ENCODE measurements around the gene CDH18.
A peak's percentile ranks its signal among the peaks of the same experiment; 100 is the strongest.

CDH18 gene

DNA sequence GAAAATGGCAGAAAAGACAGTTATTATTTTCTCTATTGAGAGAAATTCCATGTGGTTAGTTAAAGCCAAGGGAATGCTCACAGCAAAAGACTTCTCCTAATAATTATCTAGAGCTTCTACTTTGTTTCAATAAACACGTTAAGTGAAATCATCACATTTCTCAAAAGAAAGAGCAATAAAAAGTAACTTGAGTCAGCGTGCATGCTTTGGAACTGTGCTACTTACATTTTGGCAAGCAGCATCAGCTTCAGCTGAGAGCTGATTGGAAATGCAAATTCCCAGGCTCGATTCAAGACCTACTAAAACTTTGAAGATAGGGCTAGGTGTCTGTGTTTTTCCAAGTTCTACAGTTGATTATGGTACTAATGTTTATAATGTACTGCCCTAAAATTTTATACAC, 132.1 kb downstream of the CDH18 start:
- TF ChIP-seq, protein P1, sequence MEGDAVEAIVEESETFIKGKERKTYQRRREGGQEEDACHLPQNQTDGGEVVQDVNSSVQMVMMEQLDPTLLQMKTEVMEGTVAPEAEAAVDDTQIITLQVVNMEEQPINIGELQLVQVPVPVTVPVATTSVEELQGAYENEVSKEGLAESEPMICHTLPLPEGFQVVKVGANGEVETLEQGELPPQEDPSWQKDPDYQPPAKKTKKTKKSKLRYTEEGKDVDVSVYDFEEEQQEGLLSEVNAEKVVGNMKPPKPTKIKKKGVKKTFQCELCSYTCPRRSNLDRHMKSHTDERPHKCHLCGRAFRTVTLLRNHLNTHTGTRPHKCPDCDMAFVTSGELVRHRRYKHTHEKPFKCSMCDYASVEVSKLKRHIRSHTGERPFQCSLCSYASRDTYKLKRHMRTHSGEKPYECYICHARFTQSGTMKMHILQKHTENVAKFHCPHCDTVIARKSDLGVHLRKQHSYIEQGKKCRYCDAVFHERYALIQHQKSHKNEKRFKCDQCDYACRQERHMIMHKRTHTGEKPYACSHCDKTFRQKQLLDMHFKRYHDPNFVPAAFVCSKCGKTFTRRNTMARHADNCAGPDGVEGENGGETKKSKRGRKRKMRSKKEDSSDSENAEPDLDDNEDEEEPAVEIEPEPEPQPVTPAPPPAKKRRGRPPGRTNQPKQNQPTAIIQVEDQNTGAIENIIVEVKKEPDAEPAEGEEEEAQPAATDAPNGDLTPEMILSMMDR (IDR thresholded peaks at IDR 0.05; ENCODE audit: poor library complexity, severe bottlenecking) = no peak
- peak overlapping the region; percentile 78 for H3K27ac ChIP-seq (ENCODE audit: poor library complexity, severe bottlenecking)
- no peak for ATAC-seq (ENCODE audit: low read depth)

DNA sequence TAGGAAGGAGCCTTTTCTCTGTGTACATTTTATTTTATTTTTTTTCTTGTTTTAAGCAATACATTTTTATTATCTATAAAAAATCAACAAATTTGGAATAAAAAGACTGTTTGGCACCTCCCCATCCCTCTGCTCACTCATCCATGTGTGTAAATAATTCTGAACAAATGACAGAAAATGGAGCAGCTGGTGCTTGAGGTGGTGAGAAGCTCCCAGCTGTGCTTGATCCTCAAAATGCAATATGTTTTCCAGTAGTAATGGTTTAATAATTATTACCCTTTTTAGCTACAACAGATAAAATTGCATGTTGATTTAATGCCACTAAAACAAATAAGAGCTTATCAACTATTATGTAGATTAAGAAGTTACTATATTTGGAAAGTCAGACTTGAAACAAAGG, 132.5 kb downstream of the CDH18 start:
- no peaks in the 10 kb centered on the region for H3K9me3 ChIP-seq (ENCODE audit: severe bottlenecking)
- no peaks in the 10 kb centered on the region for H3K36me3 ChIP-seq (ENCODE audit: low read depth)
- peaks cover 28% of the 10 kb centered on the region for H3K4me1 ChIP-seq (ENCODE audit: insufficient read depth, poor library complexity, severe bottlenecking)
- no peak overlapping the region for H3K4me3 ChIP-seq (ENCODE audit: severe bottlenecking)
- ATAC-seq (ENCODE audit: low read depth) (no peak), DNase-seq (ENCODE audit: low spot score) (no peak)
- H3K27me3 ChIP-seq (ENCODE audit: insufficient read depth, poor library complexity, severe bottlenecking) = no peaks in the 10 kb centered on the region
- TF ChIP-seq, protein P1 (IDR thresholded peaks at IDR 0.05; ENCODE audit: poor library complexity, severe bottlenecking) = peak; percentile 6
- peak overlapping the region; percentile 78 for H3K27ac ChIP-seq (ENCODE audit: poor library complexity, severe bottlenecking)

More for the DNA sequence above, 132.1 kb downstream of the CDH18 start:
- H3K9me3 ChIP-seq (ENCODE audit: severe bottlenecking) = no peaks in the 10 kb centered on the region
- no peaks in the 10 kb centered on the region for H3K27me3 ChIP-seq (ENCODE audit: insufficient read depth, poor library complexity, severe bottlenecking)
- DNase-seq (ENCODE audit: low spot score) = no peak
- H3K4me3 ChIP-seq (ENCODE audit: severe bottlenecking) = no peak overlapping the region
- no peaks in the 10 kb centered on the region for H3K36me3 ChIP-seq (ENCODE audit: low read depth)
- H3K4me1 ChIP-seq (ENCODE audit: insufficient read depth, poor library complexity, severe bottlenecking) = peaks cover 28% of the 10 kb centered on the region

DNA sequence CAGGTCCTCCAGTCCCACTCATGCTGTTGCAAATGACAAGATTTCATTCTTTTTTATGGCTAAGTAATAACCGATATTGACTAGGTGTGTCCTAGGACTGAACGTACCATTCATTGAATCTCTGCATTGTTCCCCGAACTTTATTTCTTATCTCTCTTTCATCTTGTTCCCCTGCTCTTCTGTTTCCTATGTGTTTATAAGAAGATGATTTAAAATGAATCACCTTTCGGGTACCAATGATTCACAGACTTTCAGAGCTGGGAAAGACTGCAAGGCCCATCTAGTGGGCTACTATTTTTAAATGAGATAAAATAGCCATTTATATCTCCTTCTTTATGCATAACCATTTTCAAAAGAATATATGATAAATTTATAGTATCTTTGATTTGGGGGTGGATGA, 133.0 kb downstream of the CDH18 start:
- Histone ChIP-seq H3K27ac (ENCODE audit: poor library complexity, severe bottlenecking) (peak overlapping the region; percentile 78), H3K27me3 (ENCODE audit: insufficient read depth, poor library complexity, severe bottlenecking) (no peaks in the 10 kb centered on the region), H3K36me3 (ENCODE audit: low read depth) (no peaks in the 10 kb centered on the region), H3K9me3 (ENCODE audit: severe bottlenecking) (no peaks in the 10 kb centered on the region), H3K4me1 (ENCODE audit: insufficient read depth, poor library complexity, severe bottlenecking) (peaks cover 28% of the 10 kb centered on the region), H3K4me3 (ENCODE audit: severe bottlenecking) (no peak overlapping the region)
- DNase-seq (ENCODE audit: low spot score) (no peak), ATAC-seq (ENCODE audit: low read depth) (peak; percentile 75)
- TF ChIP-seq, protein P1 (IDR thresholded peaks at IDR 0.05; ENCODE audit: poor library complexity, severe bottlenecking) = peak; percentile 22

DNA sequence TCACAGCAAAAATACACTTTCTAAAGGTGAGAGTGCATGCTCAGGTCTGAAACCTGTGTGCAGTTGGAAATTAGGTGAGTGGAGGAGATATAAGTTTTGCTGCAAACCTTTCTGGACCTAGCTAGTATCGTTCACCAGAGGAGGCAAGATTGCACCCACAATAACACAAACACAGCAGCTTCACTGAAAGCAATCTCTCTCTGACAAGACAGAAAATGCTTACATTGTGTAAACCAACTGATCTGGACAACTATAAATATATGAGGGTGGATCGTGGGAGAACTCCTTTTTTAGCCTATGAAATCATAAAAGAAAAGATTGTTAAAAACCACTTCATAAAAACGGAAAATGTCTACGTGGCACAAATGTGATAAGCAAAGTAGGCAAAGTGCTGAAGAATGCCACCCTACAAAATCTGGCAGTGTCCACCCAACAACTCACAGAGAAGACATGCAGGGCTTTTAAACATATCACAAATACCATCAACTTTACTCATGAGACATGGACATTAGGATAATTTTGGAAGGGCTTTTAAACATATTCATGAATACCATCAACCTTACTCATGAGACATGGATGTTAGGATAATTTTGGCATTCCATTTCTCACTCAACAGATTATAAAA, 134.3 kb downstream of the CDH18 start:
- H3K27ac ChIP-seq (ENCODE audit: poor library complexity, severe bottlenecking) = peak overlapping the region; percentile 78
- H3K36me3 ChIP-seq (ENCODE audit: low read depth) = no peaks in the 10 kb centered on the region
- TF ChIP-seq, protein P1 (IDR thresholded peaks at IDR 0.05; ENCODE audit: poor library complexity, severe bottlenecking) = no peak
- ATAC-seq (ENCODE audit: low read depth) (peak; percentile 79), DNase-seq (ENCODE audit: low spot score) (no peak)
- H3K4me1 ChIP-seq (ENCODE audit: insufficient read depth, poor library complexity, severe bottlenecking) = peaks cover 28% of the 10 kb centered on the region
- no peaks in the 10 kb centered on the region for H3K27me3 ChIP-seq (ENCODE audit: insufficient read depth, poor library complexity, severe bottlenecking)
- H3K9me3 ChIP-seq (ENCODE audit: severe bottlenecking) = no peaks in the 10 kb centered on the region
- H3K4me3 ChIP-seq (ENCODE audit: severe bottlenecking) = no peak overlapping the region

DNA sequence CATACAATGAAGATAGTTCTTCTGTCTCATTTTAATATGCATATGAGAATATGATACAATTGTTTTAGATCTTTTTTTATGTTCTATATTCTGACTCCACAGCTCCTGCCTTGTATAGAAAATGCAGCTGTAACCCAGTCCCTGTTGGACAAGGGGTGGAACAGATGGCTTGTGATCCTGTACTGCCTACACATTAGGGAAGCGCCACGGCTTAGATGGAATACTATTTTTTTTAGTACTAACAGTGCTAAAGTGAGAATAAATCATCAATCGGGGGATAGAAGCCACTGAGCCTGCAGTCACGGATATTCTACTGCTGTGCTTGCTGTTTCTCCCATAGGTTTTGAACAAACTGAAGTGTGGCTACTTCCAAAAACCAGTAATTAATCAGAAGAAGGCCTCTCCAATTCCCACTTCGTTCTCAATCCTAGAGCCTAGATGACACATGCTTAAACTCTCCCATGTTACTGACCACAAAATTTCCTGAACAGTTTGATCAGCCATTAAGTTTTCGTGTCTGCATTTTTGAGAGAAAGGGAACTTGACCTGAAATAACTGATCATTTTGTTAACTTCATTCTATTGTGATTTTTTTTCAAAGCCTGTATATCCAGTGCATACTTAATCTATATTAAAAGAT, 150.3 kb downstream of the CDH18 start:
- Histone ChIP-seq H3K36me3 (ENCODE audit: low read depth) (no peaks in the 10 kb centered on the region), H3K27me3 (ENCODE audit: insufficient read depth, poor library complexity, severe bottlenecking) (no peaks in the 10 kb centered on the region), H3K27ac (ENCODE audit: poor library complexity, severe bottlenecking) (no peak overlapping the region), H3K9me3 (ENCODE audit: severe bottlenecking) (no peaks in the 10 kb centered on the region), H3K4me3 (ENCODE audit: severe bottlenecking) (no peak overlapping the region), H3K4me1 (ENCODE audit: insufficient read depth, poor library complexity, severe bottlenecking) (no peaks in the 10 kb centered on the region)
- ATAC-seq (ENCODE audit: low read depth) (no peak), DNase-seq (ENCODE audit: low spot score) (no peak)
- TF ChIP-seq, protein P1 (IDR thresholded peaks at IDR 0.05; ENCODE audit: poor library complexity, severe bottlenecking) = no peak
